HepG2 (cell line): ENCODE data around the gene SMIM1. TPM values are rescaled to one million over a fixed set of nuclear protein-coding genes. Genes with fewer than 3 reads are reported as not detected.

Source experiments
- DNMT3B ChIP-seq: conservative IDR thresholded peaks from 2 replicates; pipeline ENCODE4 v1.6.1; 2016; ENCODE audit warnings: missing biosample characterization, control low read depth
- HDAC1 ChIP-seq: sonication (generic); formaldehyde crosslinking; IDR thresholded peaks from 2 replicates; pipeline ENCODE4 v1.5.1; 2020; ENCODE audit warnings: mild to moderate bottlenecking, missing genetic modification reagents
- HOXD1 ChIP-seq: sonication (generic); formaldehyde crosslinking; IDR thresholded peaks from 2 replicates; pipeline ENCODE4 v1.5.0; 2020; ENCODE audit warnings: missing genetic modification reagents
- MAZ ChIP-seq, 2 experiments: sonication (generic) in 1 of 2; formaldehyde crosslinking in 1 of 2; IDR thresholded peaks; 2 replicates each; pipeline versions ENCODE4 v1.5.0 to v1.6.1; 2012 to 2020; ENCODE audit warnings: low read depth in 2 of 2, mild to moderate bottlenecking in 2 of 2, borderline replicate concordance in 1 of 2, improper control_type of control experiment in 1 of 2, low read length in 1 of 2, missing genetic modification reagents in 1 of 2, moderate library complexity in 1 of 2
- NCOA5 ChIP-seq: sonication (generic); formaldehyde crosslinking; IDR thresholded peaks from 2 replicates; pipeline ENCODE4 v1.4.0; 2020; ENCODE audit warnings: missing genetic modification reagents
- RAD51 ChIP-seq: fragments of 450-650 bp; IDR thresholded peaks from 2 replicates; pipeline ENCODE4 v1.6.1; 2016; ENCODE audit warnings: borderline replicate concordance
- RFXAP ChIP-seq: sonication (generic); formaldehyde crosslinking; IDR thresholded peaks from 2 replicates; pipeline ENCODE4 v1.4.0; 2020; ENCODE audit warnings: missing genetic modification reagents, borderline replicate concordance
- RXRA ChIP-seq: sonication (generic); formaldehyde crosslinking; IDR thresholded peaks from 2 replicates; pipeline ENCODE4 v1.5.1; 2020; ENCODE audit warnings: missing genetic modification reagents
- SRSF1 ChIP-seq: fragments of 200-400 bp; formaldehyde crosslinking; optimal IDR thresholded peaks from 2 replicates; pipeline ENCODE3; 2017; ENCODE audit warnings: mild to moderate bottlenecking, low read depth, low read length, moderate library complexity
- SYNCRIP ChIP-seq: fragments of 200-400 bp; formaldehyde crosslinking; IDR thresholded peaks from 2 replicates; pipeline ENCODE4 v1.6.1; 2018; ENCODE audit warnings: mild to moderate bottlenecking, low read depth, low read length; ENCODE audit not compliant: insufficient read depth
- THYN1 ChIP-seq: sonication (generic); formaldehyde crosslinking; IDR thresholded peaks from 2 replicates; pipeline ENCODE4 v1.8.1; 2023; ENCODE audit warnings: low read depth, mild to moderate bottlenecking, moderate library complexity, missing genetic modification reagents, borderline replicate concordance
- ZC3H4 ChIP-seq: sonication (generic); formaldehyde crosslinking; IDR thresholded peaks from 2 replicates; pipeline ENCODE4 v1.4.0; 2020; ENCODE audit warnings: missing genetic modification reagents, borderline replicate concordance
- ZMYM4 ChIP-seq: sonication (generic); formaldehyde crosslinking; IDR thresholded peaks from 2 replicates; pipeline ENCODE4 v1.8.1; 2023; ENCODE audit warnings: mild to moderate bottlenecking, missing genetic modification reagents
- ZNF430 ChIP-seq: sonication (generic); formaldehyde crosslinking; IDR thresholded peaks from 2 replicates; pipeline ENCODE4 v1.9.0; 2021; ENCODE audit warnings: mild to moderate bottlenecking, missing genetic modification reagents
- ZNF781 ChIP-seq: sonication (generic); formaldehyde crosslinking; IDR thresholded peaks from 2 replicates; pipeline ENCODE4 v1.5.1; 2020; ENCODE audit warnings: borderline replicate concordance, mild to moderate bottlenecking, missing genetic modification reagents; ENCODE audit errors: not compliant biosample characterization
- ZSCAN31 ChIP-seq: sonication (generic); formaldehyde crosslinking; IDR thresholded peaks from 2 replicates; pipeline ENCODE4 v1.5.0; 2020; ENCODE audit warnings: low read depth, mild to moderate bottlenecking, missing genetic modification reagents
- polyA plus RNA-seq, 8 experiments: library from polyadenylated mRNA; depleted of rRNA in 3 of 8; stranded (reverse) in 7 of 8; unstranded in 1 of 8; fragments of >200 nt; fragmentation: Illumina TruSeq in 4 of 8; extraction: Trizol in 4 of 8; gene quantifications; 2 replicates each; pipeline versions ENCODE4 v1.2.1 to v1.2.3, GENCODE V29; 2011 to 2016; ENCODE audit warnings: low read depth in 4 of 8, missing spikeins in 1 of 8, mixed read lengths in 1 of 8; ENCODE audit not compliant: insufficient read depth in 1 of 8
- total RNA-seq, 5 experiments: library from RNA; depleted of rRNA; stranded (reverse); fragments of >200 nt; fragmentation: Illumina TruSeq; extraction: Trizol; gene quantifications; 2 replicates each; pipeline ENCODE4 v1.2.3, GENCODE V29; 2016; ENCODE audit warnings: low read depth in 1 of 5
- TF ChIP-seq, protein P1 (sequence below): sonication (generic); formaldehyde crosslinking; IDR thresholded peaks from 2 replicates; pipeline ENCODE4 v1.4.0; 2020; ENCODE audit warnings: missing genetic modification reagents
- TF ChIP-seq, protein P2 (sequence below): fragments of 450-650 bp; IDR thresholded peaks from 2 replicates; pipeline ENCODE4 v1.6.1; 2017; ENCODE audit warnings: mild to moderate bottlenecking
- TF ChIP-seq, protein P3 (sequence below): sonication (generic); formaldehyde crosslinking; IDR thresholded peaks from 2 replicates; pipeline ENCODE4 v1.4.0; 2020; ENCODE audit warnings: missing genetic modification reagents
- TF ChIP-seq, protein P4 (sequence below): sonication (generic); formaldehyde crosslinking; IDR thresholded peaks from 2 replicates; pipeline ENCODE4 v1.4.0; 2020; ENCODE audit warnings: mild to moderate bottlenecking, missing genetic modification reagents

The SMIM1 gene
- total and polyA plus RNA-seq, 2 of the 13 experiments (the other 11 are each of a cell fraction or from before 2014, with no cell fraction given), result 12.4 to 56.3 TPM

DNA sequence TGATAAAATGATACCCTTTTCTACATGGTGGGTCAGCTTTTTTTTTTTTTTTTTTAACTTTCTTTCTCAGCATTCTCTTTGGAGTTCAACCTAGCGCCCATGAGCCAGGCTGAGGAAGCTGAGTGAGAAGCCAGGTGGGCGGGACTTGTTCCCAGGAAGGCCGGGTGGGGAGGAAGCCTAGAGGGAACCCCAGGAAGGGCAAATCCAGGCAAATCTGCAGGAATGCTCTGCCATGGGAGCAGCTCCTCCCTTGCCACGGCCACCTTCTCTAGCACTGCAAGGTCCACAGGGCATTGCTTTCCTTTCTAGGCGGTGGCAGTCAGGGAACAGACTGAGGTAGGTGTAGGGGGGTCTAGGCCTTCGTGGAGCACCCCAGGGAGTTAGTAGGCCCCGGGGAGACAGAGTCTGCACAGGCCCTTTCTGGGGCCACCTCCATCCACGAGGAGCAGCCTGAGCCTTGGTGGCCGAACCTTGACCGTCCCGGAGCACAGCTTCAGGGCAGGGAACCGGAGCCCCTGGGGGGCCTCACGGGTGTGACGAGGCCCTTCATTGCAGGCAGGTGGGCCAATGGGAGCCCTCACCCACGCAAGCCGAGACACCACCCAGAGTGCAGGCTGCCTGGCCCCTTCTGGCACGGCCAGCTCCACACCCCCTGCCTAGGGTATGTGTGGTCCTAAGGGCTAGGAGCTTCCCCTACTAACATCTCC is 38.5 kb upstream of the SMIM1 start (continued):
- TF ChIP-seq, protein P1, sequence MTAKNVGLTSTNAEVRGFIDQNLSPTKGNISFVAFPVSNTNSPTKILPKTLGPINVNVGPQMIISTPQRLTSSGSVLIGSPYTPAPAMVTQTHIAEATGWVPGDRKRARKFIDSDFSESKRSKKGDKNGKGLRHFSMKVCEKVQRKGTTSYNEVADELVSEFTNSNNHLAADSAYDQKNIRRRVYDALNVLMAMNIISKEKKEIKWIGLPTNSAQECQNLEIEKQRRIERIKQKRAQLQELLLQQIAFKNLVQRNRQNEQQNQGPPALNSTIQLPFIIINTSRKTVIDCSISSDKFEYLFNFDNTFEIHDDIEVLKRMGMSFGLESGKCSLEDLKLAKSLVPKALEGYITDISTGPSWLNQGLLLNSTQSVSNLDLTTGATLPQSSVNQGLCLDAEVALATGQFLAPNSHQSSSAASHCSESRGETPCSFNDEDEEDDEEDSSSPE (CRISPR knock-in tag), result no peak
- no peak for TF ChIP-seq ZNF781
- TF ChIP-seq ZSCAN31 (CRISPR knock-in tag), result no peak
- TF ChIP-seq ZMYM4 (CRISPR knock-in tag), result peak; percentile 8; the same call in 1 of the 2 replicates
- TF ChIP-seq NCOA5 (CRISPR knock-in tag), result no peak
- TF ChIP-seq HOXD1 (CRISPR knock-in tag), result no peak
- no peak for TF ChIP-seq MAZ (IDR thresholded peaks at IDR 0.05; ENCODE audit: borderline replicate concordance, low read depth, low read length)
- no peak for TF ChIP-seq MAZ (CRISPR knock-in tag; IDR thresholded peaks at IDR 0.05; ENCODE audit: low read depth)
- no peak for TF ChIP-seq ZNF430 (CRISPR knock-in tag)
- no peak for TF ChIP-seq SYNCRIP
- peak; percentile 19 for TF ChIP-seq SRSF1
- TF ChIP-seq, protein P2, sequence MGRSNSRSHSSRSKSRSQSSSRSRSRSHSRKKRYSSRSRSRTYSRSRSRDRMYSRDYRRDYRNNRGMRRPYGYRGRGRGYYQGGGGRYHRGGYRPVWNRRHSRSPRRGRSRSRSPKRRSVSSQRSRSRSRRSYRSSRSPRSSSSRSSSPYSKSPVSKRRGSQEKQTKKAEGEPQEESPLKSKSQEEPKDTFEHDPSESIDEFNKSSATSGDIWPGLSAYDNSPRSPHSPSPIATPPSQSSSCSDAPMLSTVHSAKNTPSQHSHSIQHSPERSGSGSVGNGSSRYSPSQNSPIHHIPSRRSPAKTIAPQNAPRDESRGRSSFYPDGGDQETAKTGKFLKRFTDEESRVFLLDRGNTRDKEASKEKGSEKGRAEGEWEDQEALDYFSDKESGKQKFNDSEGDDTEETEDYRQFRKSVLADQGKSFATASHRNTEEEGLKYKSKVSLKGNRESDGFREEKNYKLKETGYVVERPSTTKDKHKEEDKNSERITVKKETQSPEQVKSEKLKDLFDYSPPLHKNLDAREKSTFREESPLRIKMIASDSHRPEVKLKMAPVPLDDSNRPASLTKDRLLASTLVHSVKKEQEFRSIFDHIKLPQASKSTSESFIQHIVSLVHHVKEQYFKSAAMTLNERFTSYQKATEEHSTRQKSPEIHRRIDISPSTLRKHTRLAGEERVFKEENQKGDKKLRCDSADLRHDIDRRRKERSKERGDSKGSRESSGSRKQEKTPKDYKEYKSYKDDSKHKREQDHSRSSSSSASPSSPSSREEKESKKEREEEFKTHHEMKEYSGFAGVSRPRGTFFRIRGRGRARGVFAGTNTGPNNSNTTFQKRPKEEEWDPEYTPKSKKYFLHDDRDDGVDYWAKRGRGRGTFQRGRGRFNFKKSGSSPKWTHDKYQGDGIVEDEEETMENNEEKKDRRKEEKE, result no peak
- no peak for TF ChIP-seq RAD51
- TF ChIP-seq RXRA (CRISPR knock-in tag), result no peak
- no peak for TF ChIP-seq DNMT3B (CRISPR knock-in tag)
- 0 out of 2 replicates have a peak, but pooled peaks have one; percentile 5 for TF ChIP-seq RFXAP (CRISPR knock-in tag)
- TF ChIP-seq, protein P3, sequence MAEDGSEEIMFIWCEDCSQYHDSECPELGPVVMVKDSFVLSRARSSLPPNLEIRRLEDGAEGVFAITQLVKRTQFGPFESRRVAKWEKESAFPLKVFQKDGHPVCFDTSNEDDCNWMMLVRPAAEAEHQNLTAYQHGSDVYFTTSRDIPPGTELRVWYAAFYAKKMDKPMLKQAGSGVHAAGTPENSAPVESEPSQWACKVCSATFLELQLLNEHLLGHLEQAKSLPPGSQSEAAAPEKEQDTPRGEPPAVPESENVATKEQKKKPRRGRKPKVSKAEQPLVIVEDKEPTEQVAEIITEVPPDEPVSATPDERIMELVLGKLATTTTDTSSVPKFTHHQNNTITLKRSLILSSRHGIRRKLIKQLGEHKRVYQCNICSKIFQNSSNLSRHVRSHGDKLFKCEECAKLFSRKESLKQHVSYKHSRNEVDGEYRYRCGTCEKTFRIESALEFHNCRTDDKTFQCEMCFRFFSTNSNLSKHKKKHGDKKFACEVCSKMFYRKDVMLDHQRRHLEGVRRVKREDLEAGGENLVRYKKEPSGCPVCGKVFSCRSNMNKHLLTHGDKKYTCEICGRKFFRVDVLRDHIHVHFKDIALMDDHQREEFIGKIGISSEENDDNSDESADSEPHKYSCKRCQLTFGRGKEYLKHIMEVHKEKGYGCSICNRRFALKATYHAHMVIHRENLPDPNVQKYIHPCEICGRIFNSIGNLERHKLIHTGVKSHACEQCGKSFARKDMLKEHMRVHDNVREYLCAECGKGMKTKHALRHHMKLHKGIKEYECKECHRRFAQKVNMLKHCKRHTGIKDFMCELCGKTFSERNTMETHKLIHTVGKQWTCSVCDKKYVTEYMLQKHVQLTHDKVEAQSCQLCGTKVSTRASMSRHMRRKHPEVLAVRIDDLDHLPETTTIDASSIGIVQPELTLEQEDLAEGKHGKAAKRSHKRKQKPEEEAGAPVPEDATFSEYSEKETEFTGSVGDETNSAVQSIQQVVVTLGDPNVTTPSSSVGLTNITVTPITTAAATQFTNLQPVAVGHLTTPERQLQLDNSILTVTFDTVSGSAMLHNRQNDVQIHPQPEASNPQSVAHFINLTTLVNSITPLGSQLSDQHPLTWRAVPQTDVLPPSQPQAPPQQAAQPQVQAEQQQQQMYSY, result no peak
- no peak for TF ChIP-seq THYN1 (CRISPR knock-in tag)
- TF ChIP-seq HDAC1, result no peak
- no peak for TF ChIP-seq ZC3H4 (CRISPR knock-in tag)
- TF ChIP-seq, protein P4, sequence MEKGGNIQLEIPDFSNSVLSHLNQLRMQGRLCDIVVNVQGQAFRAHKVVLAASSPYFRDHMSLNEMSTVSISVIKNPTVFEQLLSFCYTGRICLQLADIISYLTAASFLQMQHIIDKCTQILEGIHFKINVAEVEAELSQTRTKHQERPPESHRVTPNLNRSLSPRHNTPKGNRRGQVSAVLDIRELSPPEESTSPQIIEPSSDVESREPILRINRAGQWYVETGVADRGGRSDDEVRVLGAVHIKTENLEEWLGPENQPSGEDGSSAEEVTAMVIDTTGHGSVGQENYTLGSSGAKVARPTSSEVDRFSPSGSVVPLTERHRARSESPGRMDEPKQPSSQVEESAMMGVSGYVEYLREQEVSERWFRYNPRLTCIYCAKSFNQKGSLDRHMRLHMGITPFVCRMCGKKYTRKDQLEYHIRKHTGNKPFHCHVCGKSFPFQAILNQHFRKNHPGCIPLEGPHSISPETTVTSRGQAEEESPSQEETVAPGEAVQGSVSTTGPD, result no peak
